GM10248 (cell line): ENCODE measurements around the gene IZUMO4.

Source experiments
- CTCF ChIA-PET: fragments of 300-600 bp; sonication (Branson Sonifier 250); formaldehyde crosslinking; extraction: SDS; loops from one replicate; lab custom pipeline; 2021; ENCODE audit warnings: antibody characterized with exemption; lab: Yijun Ruan, JAX
- POLR2A ChIA-PET: fragments of 350-650 bp; sonication (Branson Sonifier 250); formaldehyde crosslinking; extraction: SDS; loops from one replicate; lab custom pipeline; 2020; ENCODE audit warnings: antibody characterized with exemption; lab: Yijun Ruan, JAX
- DNase-seq: peaks from one replicate; pipeline ENCODE4 v3.0.0; 2012; ENCODE audit errors: extremely low spot score
- TF ChIP-seq, protein P1 (sequence below): IDR thresholded peaks from 2 replicates; pipeline ENCODE4 v1.5.1; 2012; ENCODE audit warnings: mild to moderate bottlenecking, low read depth; ENCODE audit errors: extremely low read depth, missing control alignments, control extremely low read depth

Gene IZUMO4

GRCh38 chr19:2076526-2076944 is 20.2 kb upstream of the IZUMO4 start:
- ChIA-PET POLR2A (no interaction called here), CTCF (interaction anchor here (0.8 to 1.1 kb wide), 2 partner anchors 10 to 212 kb away, joined by 3 read pairs; no protein-coding TSS in a partner anchor)
- no peak for DNase-seq
- TF ChIP-seq, protein P1, sequence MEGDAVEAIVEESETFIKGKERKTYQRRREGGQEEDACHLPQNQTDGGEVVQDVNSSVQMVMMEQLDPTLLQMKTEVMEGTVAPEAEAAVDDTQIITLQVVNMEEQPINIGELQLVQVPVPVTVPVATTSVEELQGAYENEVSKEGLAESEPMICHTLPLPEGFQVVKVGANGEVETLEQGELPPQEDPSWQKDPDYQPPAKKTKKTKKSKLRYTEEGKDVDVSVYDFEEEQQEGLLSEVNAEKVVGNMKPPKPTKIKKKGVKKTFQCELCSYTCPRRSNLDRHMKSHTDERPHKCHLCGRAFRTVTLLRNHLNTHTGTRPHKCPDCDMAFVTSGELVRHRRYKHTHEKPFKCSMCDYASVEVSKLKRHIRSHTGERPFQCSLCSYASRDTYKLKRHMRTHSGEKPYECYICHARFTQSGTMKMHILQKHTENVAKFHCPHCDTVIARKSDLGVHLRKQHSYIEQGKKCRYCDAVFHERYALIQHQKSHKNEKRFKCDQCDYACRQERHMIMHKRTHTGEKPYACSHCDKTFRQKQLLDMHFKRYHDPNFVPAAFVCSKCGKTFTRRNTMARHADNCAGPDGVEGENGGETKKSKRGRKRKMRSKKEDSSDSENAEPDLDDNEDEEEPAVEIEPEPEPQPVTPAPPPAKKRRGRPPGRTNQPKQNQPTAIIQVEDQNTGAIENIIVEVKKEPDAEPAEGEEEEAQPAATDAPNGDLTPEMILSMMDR, result no peak

- ChIA-PET CTCF (interaction anchor here (1.4 kb wide), 1 partner anchor 9 kb away, joined by 3 read pairs; no protein-coding TSS in a partner anchor), POLR2A (no interaction called here)
- TF ChIP-seq, protein P1, result no peak
- DNase-seq, result no peak
Measured at GRCh38 chr19:2077398-2077797, 19.3 kb upstream of the IZUMO4 start.

DNA sequence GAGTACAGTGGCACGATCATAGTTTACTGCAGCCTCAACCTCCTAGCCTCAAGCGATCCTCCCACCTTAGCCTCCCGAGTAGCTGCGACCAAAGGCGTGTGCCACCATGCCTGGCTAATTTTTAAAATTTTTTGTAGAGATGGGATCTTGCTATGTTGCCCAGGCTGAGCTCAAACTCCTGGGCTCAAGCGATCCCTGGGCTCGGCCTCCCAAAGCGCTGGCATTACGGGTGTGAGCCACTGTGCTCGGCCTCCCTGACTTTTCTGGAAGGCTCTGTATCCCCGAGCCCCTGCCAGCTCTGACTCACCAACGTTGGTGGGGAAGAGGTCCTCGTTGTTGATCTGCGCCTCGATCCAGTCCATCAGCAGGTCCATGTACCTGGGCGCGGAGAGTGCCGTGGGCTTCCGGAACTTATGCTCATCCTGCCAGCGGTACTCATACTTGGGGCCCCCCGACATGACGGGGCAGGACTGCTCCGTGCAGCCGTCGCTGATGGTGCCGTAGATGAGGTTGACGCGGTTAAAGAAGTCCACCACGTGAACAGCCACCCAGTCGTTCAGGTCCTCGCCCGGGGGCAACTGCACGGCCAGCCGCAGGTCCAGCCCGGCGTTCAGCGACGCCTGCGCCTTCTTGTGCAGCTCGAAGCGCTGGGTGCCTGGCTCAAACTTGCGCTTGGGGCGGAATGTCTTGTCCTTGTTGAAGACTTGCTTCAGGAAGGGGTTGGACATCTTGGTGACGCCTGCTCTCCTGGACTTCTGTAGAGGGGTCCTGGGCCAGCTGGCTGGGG is 18.7 kb upstream of the IZUMO4 start:
- TF ChIP-seq, protein P1, result no peak
- CTCF ChIA-PET, result interaction anchor here (1.4 kb wide), 1 partner anchor 9 kb away, joined by 3 read pairs; no protein-coding TSS in a partner anchor
- POLR2A ChIA-PET, result no interaction called here
- DNase-seq, result no peak

DNA sequence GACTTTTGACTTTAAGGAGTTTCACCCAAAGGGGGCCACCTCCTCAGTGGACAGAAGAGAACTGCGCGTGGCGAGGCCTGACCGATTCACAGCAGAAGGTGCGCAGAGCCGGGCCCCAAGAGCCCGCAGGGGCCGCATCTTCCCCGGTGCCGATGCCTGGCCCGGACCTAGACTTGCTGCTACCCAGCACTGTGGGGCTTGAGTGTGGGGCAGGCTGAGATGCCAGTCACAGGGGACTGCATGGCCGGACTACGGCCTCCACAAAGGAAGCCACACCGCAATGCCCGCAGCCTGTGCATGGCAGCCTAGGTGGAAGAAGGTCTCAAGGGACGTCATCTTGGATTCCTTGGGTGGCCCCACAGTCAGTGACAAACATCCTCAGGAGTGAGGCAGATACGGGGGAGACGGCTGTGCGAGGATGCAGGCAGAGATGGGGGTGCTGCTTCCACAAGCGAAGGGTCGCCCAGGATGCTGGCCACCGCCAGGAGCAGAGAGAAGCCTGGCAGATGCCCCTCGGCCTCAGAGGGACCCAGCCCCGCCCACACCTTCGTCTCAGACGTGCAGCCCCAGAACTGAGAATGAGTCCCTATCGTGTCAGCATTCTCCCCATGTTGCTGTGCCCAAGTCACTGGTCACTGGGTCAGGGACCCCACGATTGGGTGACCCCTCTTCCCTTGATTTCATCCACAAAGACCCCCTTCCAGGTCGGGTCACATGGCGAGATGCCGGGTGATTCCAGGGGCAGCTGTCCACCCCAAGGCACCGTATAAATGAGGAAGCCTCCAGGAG is 17.4 kb upstream of the IZUMO4 start:
- DNase-seq, result no peak
- ChIA-PET POLR2A (no interaction called here), CTCF (no interaction called here)
- TF ChIP-seq, protein P1, result no peak

DNA sequence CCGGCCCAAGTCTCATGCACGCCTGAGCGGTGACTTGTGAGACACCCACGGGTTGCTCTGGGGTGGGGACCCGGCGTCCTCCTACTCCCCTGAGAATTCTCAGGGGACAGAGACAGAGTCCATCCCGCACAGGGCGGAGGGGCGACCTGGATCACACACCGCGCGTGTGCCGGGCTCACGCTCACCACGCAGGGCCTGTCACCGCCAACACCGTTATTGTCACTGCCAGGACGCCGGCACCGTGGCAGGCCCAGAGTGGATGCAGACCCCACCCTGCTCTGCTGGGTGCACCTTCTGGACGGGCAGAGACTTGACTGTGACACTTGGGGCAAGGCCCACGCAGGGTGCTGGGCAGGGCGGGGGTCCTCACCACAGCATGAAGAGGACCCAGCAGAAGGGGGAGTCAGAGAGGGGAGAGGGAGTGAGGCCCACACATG is 16.8 kb upstream of the IZUMO4 start:
- ChIA-PET CTCF (no interaction called here), POLR2A (no interaction called here)
- TF ChIP-seq, protein P1, result no peak
- no peak for DNase-seq

DNA sequence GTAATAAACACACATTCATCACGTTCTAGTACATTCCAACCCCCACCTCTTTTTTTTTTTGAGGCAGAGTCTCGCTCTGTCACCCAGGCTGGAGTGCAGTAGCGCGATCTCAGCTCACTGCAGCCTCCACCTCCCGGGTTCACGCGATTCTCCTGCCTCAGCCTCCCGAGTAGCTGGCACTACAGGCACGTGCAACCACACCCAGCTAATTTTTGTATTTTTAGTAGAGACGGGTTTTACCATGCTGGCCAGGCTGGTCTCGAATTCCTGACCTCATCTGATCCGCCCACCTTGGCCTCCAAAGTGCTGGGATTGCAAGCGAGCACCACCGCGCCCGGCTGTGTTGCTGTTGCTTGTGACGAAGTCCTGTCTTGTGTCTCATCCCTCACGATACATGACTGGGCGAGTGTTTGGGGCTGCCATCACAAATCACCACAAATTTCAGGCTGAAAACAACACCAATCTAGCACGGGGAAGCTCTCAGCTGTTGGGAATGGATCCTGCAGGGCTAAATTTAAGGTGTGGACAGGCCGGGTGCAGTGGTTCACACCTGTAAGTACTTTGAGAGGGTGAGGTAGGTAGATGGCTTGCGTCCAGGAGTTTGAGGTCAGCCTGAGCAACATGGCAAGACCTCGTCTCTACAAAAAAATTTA is 16.3 kb upstream of the IZUMO4 start:
- CTCF ChIA-PET, result no interaction called here
- DNase-seq, result no peak
- TF ChIP-seq, protein P1, result no peak
- POLR2A ChIA-PET, result interaction anchor here (0.6 kb wide), 1 partner anchor 183 kb away, joined by 3 read pairs; no protein-coding TSS in a partner anchor
